Spleen (tissue), 7 donors: ENCODE results near the gene SDK1.

Experiments used
- POLR2A ChIP-seq, 3 donors: fragments of 450-650 bp; IDR thresholded peaks; one replicate each; pipeline ENCODE4 v1.5.1; 2017; ENCODE audit warnings: antibody characterized with exemption in 3 of 3, mild to moderate bottlenecking in 1 of 3
- TF ChIP-seq, protein P1 (sequence below), 11 experiments: fragments of 200-600 bp in 7 of 11; fragments of 450-650 bp in 4 of 11; sonication (generic) in 4 of 11; IDR thresholded peaks in 8 of 11; conservative IDR thresholded peaks in 3 of 11; 1 replicate in 7 of 11; 2 replicates in 4 of 11; pipeline versions ENCODE4 v1.4.0 to v1.8.0; 2016 to 2021; ENCODE audit warnings: antibody characterized with exemption in 11 of 11, inconsistent platforms in 4 of 11, mild to moderate bottlenecking in 1 of 11
- donor health status: DM: no; HTN: no; CAD: no; lungs with moderate emphysema.
- donor health status: DM: no; HTN: no; CAD: no.
- donor health status: DM: no; HTN: no; CAD: no.

DNA sequence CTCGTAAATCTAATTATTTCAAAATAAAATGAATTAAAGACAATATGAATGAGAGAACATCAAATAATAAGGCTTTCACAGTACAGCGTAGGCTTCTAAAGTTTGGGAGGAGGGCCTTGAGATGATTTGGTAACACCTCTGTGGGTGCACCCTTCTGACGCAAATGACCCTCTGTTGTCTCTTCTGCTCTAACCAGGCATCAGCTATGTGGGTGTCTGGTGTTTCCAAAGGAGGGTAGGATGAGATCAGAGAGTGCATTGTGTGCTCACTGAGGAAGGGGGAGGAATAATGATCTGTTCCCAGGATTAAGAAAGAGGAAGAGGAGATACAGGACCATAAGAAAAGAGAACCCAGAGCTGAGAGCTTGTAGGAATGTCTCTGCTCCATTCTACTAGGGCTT lies 420.4 kb downstream of the SDK1 start:
- TF ChIP-seq, protein P1, sequence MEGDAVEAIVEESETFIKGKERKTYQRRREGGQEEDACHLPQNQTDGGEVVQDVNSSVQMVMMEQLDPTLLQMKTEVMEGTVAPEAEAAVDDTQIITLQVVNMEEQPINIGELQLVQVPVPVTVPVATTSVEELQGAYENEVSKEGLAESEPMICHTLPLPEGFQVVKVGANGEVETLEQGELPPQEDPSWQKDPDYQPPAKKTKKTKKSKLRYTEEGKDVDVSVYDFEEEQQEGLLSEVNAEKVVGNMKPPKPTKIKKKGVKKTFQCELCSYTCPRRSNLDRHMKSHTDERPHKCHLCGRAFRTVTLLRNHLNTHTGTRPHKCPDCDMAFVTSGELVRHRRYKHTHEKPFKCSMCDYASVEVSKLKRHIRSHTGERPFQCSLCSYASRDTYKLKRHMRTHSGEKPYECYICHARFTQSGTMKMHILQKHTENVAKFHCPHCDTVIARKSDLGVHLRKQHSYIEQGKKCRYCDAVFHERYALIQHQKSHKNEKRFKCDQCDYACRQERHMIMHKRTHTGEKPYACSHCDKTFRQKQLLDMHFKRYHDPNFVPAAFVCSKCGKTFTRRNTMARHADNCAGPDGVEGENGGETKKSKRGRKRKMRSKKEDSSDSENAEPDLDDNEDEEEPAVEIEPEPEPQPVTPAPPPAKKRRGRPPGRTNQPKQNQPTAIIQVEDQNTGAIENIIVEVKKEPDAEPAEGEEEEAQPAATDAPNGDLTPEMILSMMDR (IDR thresholded peaks at IDR 0.05 in 8 of 11, conservative IDR thresholded peaks at IDR 0.05 in 3 of 11), result no peak
- no peak for TF ChIP-seq POLR2A (IDR thresholded peaks at IDR 0.05)
